B cell (primary cell): ENCODE measurements around the gene CABCOCO1.
"Not testable (repeated sequence)": the region's sequence is repeated elsewhere in the genome, so short reads cannot be mapped to it uniquely, and the experiment has no call there.

Experiments used
- CTCF ChIP-seq: fragments of 200-600 bp; IDR thresholded peaks from one replicate; pipeline ENCODE4 v1.8.0; 2022; ENCODE audit warnings: antibody characterized with exemption, mild to moderate bottlenecking
- EZH2 ChIP-seq: IDR thresholded peaks from 2 replicates; pipeline ENCODE4 v1.6.1; 2012; ENCODE audit warnings: borderline replicate concordance, low read depth, mild to moderate bottlenecking, moderate library complexity, low read length; ENCODE audit not compliant: insufficient read depth, poor library complexity, severe bottlenecking

- TF ChIP-seq CTCF, EZH2: not testable (repeated sequence)
Observed at GRCh38 chr10:61691667-61692066, 28.9 kb downstream of the CABCOCO1 start.
